K562 (cell line): ENCODE measurements around the gene CCNDBP1. TPM values are rescaled to one million over a fixed set of nuclear protein-coding genes. Genes with fewer than 3 reads are reported as not detected.
A peak's percentile ranks its signal among the peaks of the same experiment; 100 is the strongest.

ENCODE experiments used
- CEBPG ChIP-seq, 3 experiments: fragments of 200-800 bp in 1 of 3; sonication (Bioruptor generic) in 1 of 3; sonication (generic) in 1 of 3; formaldehyde crosslinking in 1 of 3; IDR thresholded peaks in 2 of 3; conservative IDR thresholded peaks in 1 of 3; 2 replicates each; pipeline versions ENCODE4 v1.6.1 to v1.8.0; 2016 to 2022; ENCODE audit warnings: missing compliant biosample characterization in 2 of 3, missing genetic modification characterization in 2 of 3, mild to moderate bottlenecking in 1 of 3, missing genetic modification reagents in 1 of 3
- ETV1 ChIP-seq: fragments of 450-650 bp; conservative IDR thresholded peaks from 2 replicates; pipeline ENCODE4 v1.6.1; 2016; ENCODE audit warnings: missing genetic modification characterization, control low read depth, low read depth, missing compliant biosample characterization
- FUS ChIP-seq: fragments of 200-400 bp; formaldehyde crosslinking; optimal IDR thresholded peaks from 2 replicates; pipeline ENCODE3; 2017; ENCODE audit warnings: low read depth, low read length
- HDAC1 ChIP-seq, 2 experiments: fragments of 450-650 bp; IDR thresholded peaks; 2 replicates each; pipeline ENCODE4 v1.6.1; 2016 to 2017; ENCODE audit warnings: inconsistent platforms in 1 of 2, mild to moderate bottlenecking in 1 of 2, moderate library complexity in 1 of 2
- HDAC2 ChIP-seq: fragments of 450-650 bp; IDR thresholded peaks from 2 replicates; pipeline ENCODE4 v1.6.1; 2016; ENCODE audit warnings: mild to moderate bottlenecking
- HNRNPK ChIP-seq: fragments of 200-400 bp; formaldehyde crosslinking; IDR thresholded peaks from one replicate; pipeline ENCODE4 v1.6.1; 2018; ENCODE audit warnings: mild to moderate bottlenecking, low read depth, low read length; ENCODE audit not compliant: poor library complexity, severe bottlenecking
- MTA1 ChIP-seq: fragments of 450-650 bp; IDR thresholded peaks from 2 replicates; pipeline ENCODE4 v1.6.1; 2017; ENCODE audit warnings: borderline replicate concordance
- MXI1 ChIP-seq: IDR thresholded peaks from 2 replicates; pipeline ENCODE4 v1.6.1; 2011; ENCODE audit warnings: low read depth, mild to moderate bottlenecking, improper control_type of control experiment, low read length
- MYBL2 ChIP-seq, 2 experiments: fragments of 450-650 bp in 1 of 2; sonication (generic) in 1 of 2; formaldehyde crosslinking in 1 of 2; IDR thresholded peaks; 2 replicates each; pipeline versions ENCODE4 v1.6.1 to v1.8.1; 2017 to 2022; ENCODE audit warnings: borderline replicate concordance in 1 of 2, inconsistent platforms in 1 of 2, low read depth in 1 of 2, mild to moderate bottlenecking in 1 of 2, missing genetic modification reagents in 1 of 2, moderate library complexity in 1 of 2
- NKRF ChIP-seq: fragments of 450-650 bp; IDR thresholded peaks from 2 replicates; pipeline ENCODE4 v1.6.1; 2016; ENCODE audit warnings: borderline replicate concordance
- PTBP1 ChIP-seq: fragments of 200-400 bp; formaldehyde crosslinking; IDR thresholded peaks from 2 replicates; pipeline ENCODE4 v1.6.1; 2017; ENCODE audit warnings: low read depth, low read length
- SIRT6 ChIP-seq: IDR thresholded peaks from one replicate; pipeline ENCODE4 v1.6.1; 2012; ENCODE audit warnings: low read depth, mild to moderate bottlenecking, control low read depth, inconsistent platforms, low read length, moderate library complexity
- SMARCC2 ChIP-seq: fragments of 450-650 bp; IDR thresholded peaks from 2 replicates; pipeline ENCODE4 v1.6.1; 2017; ENCODE audit warnings: antibody characterized with exemption, moderate library complexity, mild to moderate bottlenecking, low read depth
- ZBTB40 ChIP-seq, 2 experiments: fragments of 450-650 bp in 1 of 2; sonication (generic) in 1 of 2; formaldehyde crosslinking in 1 of 2; IDR thresholded peaks; 2 replicates each; pipeline versions ENCODE4 v1.7.1 to v1.9.0; 2016 to 2022; ENCODE audit warnings: inconsistent platforms in 1 of 2, mild to moderate bottlenecking in 1 of 2, missing genetic modification reagents in 1 of 2
- ZC3H4 ChIP-seq: sonication (generic); formaldehyde crosslinking; IDR thresholded peaks from 2 replicates; pipeline ENCODE4 v1.9.0; 2021; ENCODE audit warnings: missing genetic modification reagents, borderline replicate concordance
- polyA plus RNA-seq, 8 experiments: library from polyadenylated mRNA; depleted of rRNA in 4 of 8; stranded (reverse) in 5 of 8; unstranded in 3 of 8; fragments of >200 nt; fragmentation: Nextera tagmentation in 2 of 8; fragmentation: Illumina TruSeq in 1 of 8; extraction: Ambion mirVana in 2 of 8; extraction: Trizol in 1 of 8; gene quantifications; 2 replicates each; pipeline versions ENCODE4 v1.2.1 to v1.2.3, GENCODE V29; 2011 to 2014; ENCODE audit warnings: inconsistent platforms in 1 of 8, missing spikeins in 1 of 8
- total RNA-seq, 7 experiments: library from RNA; depleted of rRNA in 6 of 7; stranded (reverse); fragments of >200 nt in 6 of 7; fragmentation: Illumina TruSeq in 2 of 7; extraction: Trizol in 2 of 7; gene quantifications; 2 replicates each; pipeline versions ENCODE4 v1.2.1 to v1.2.3, GENCODE V29; 2011 to 2021; ENCODE audit warnings: low replicate concordance in 1 of 7

Gene CCNDBP1
- total and polyA plus RNA-seq, 9 of the 15 experiments (the other 6 are each of a cell fraction or from before 2014, with no cell fraction given), result 37.0 to 111 (median 55.5) TPM

GRCh38 chr15:43186003-43186353, 775 bp downstream of the CCNDBP1 start (continued):
- TF ChIP-seq SMARCC2 (0 out of 2 replicates have a peak, but pooled peaks have one; percentile 11), NKRF (peak; percentile 43; the same call in 1 of the 2 replicates), MXI1 (no peak), ZBTB40 (IDR thresholded peaks at IDR 0.05) (0 out of 2 replicates have a peak, but pooled peaks have one; percentile 10), ZBTB40 (CRISPR knock-in tag; IDR thresholded peaks at IDR 0.05) (no peak), HDAC1 (IDR thresholded peaks at IDR 0.05) (peak in 1 of 2 experiments; percentile 51; a peak in 2 of 4 replicates), HDAC2 (peak; percentile 21; the same call in 1 of the 2 replicates), HNRNPK (no peak), MYBL2 (IDR thresholded peaks at IDR 0.05; ENCODE audit: low read depth) (no peak), MYBL2 (CRISPR knock-in tag; IDR thresholded peaks at IDR 0.05; ENCODE audit: borderline replicate concordance) (no peak), ZC3H4 (CRISPR knock-in tag) (peak; percentile 1; the same call in 1 of the 2 replicates), CEBPG (CRISPR knock-in tag; IDR thresholded peaks at IDR 0.05) (0 out of 2 replicates have a peak, but pooled peaks have one; percentile 13), CEBPG (tag; conservative IDR thresholded peaks at IDR 0.05 in 1 of 2, IDR thresholded peaks at IDR 0.05 in 1 of 2) (no peak), SIRT6 (no peak), MTA1 (peak; percentile 10; the same call in 1 of the 2 replicates), PTBP1 (0 out of 2 replicates have a peak, but pooled peaks have one; percentile 23), ETV1 (tag) (0 out of 2 replicates have a peak, but pooled peaks have one; percentile 49), FUS (no peak)
